ENCODE measurements around the gene RASAL2. TPM values are rescaled to one million over a fixed set of nuclear protein-coding genes. Genes with fewer than 3 reads are reported as not detected.

Gene RASAL2
- total and polyA plus RNA-seq, 11 donors, result 6.2 to 112 (median 39.9) TPM

DNA sequence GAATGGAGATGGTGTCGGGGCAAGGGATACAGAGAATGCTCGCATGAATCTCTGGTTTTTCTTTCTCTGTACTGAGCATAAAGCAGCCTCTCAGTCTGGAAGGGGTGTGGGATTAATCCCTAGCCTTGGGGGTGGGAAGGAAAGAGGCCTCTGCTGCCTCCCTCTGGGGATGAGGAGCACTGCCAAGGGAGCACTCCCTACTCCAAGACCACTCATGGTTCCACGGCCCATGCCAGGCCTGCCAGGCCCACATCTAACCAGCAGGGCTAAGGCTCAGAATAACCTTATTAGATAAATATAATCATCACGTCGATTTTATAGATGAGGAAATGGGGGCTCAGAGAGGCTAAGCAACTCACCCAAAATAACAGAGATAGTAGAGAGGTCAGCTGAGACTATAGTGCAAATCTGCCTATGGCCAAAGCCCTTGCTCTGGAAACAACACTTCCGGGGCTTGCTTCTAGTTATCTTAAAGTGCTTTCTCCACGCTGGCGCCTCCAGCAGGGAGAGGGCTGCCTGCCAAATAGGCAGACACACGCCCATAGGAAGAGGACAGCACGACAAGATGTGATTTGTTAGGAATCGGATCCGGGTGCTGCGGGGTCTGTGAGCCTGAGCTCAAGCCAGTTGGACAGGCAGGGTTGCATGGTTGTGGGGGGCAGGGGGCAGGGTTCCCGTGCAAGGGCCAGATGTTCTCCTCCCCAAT lies 419.5 kb downstream of the RASAL2 start:
- DNase-seq, result peak in 2 of 5 donors; percentile 68 to 76
- Histone ChIP-seq H3K4me3 (no peak overlapping the region), H3K9me3 (no peaks in the 10 kb centered on the region), H3K4me1 (peaks cover 0 to 23% (median 5%) of the 10 kb centered on the region in 12 donors), H3K27me3 (no peaks in the 10 kb centered on the region), H3K36me3 (no peaks in the 10 kb centered on the region), H3K27ac (peak overlapping the region in 1 of 12 donors; percentile 4)
- intact Hi-C loops (cut with DNase I), result no loop called here
- WGBS, 4 donors, result 30 to 66% (median 39%) methylated on average over 11 to 14 of the region's 14 CpGs
- TF ChIP-seq, protein P1, sequence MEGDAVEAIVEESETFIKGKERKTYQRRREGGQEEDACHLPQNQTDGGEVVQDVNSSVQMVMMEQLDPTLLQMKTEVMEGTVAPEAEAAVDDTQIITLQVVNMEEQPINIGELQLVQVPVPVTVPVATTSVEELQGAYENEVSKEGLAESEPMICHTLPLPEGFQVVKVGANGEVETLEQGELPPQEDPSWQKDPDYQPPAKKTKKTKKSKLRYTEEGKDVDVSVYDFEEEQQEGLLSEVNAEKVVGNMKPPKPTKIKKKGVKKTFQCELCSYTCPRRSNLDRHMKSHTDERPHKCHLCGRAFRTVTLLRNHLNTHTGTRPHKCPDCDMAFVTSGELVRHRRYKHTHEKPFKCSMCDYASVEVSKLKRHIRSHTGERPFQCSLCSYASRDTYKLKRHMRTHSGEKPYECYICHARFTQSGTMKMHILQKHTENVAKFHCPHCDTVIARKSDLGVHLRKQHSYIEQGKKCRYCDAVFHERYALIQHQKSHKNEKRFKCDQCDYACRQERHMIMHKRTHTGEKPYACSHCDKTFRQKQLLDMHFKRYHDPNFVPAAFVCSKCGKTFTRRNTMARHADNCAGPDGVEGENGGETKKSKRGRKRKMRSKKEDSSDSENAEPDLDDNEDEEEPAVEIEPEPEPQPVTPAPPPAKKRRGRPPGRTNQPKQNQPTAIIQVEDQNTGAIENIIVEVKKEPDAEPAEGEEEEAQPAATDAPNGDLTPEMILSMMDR (IDR thresholded peaks at IDR 0.05), result peak in 3 of 12 donors; percentile 7 to 14 (median 9)
- no peak for TF ChIP-seq POLR2A (IDR thresholded peaks at IDR 0.05)
- ATAC-seq, result peak; percentile 38 to 72 (median 50)

- no peak overlapping the region for H3K27ac ChIP-seq
- H3K27me3 ChIP-seq, result no peaks in the 10 kb centered on the region
- no peak for TF ChIP-seq POLR2A (IDR thresholded peaks at IDR 0.05)
- TF ChIP-seq, protein P1 (IDR thresholded peaks at IDR 0.05), result no peak
- H3K9me3 ChIP-seq, result no peaks in the 10 kb centered on the region
- no peak for ATAC-seq
- DNase-seq, result no peak
- no peak overlapping the region for H3K4me3 ChIP-seq
- intact Hi-C loops (cut with DNase I), result no loop called here
- WGBS, 4 donors, result 92 to 97% (median 95%) methylated on average over 4 of the region's 4 CpGs
- H3K4me1 ChIP-seq, result peaks cover 0 to 12% (median 5%) of the 10 kb centered on the region in 12 donors
- no peaks in the 10 kb centered on the region for H3K36me3 ChIP-seq
These were observed 422.2 kb downstream of the RASAL2 start for GRCh38 chr1:178516110-178516509.

DNA sequence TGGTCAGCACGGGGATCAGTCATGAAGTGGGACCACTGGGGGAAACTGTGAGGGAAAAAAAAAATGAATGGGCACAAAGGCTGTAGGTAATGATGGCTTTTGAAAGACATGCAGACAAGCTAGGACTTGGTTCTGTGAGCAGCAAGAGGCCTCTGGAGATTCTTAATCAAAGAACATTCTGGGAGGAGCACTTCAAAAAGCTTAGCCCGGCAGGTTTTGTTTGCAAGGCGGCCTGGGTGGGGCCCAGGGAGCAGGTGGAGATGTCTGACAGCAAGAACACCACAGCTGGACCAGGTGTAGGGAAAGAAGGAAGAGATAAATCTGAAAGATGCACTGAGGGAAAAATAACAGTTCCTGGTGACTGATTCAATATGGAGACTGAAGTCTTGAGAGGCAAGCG lies 425.0 kb downstream of the RASAL2 start:
- Histone ChIP-seq H3K4me1 (peaks cover 0 to 3% (median 0%) of the 10 kb centered on the region in 12 donors), H3K27ac (no peak overlapping the region), H3K9me3 (no peaks in the 10 kb centered on the region), H3K27me3 (no peaks in the 10 kb centered on the region), H3K36me3 (no peaks in the 10 kb centered on the region), H3K4me3 (no peak overlapping the region)
- intact Hi-C loops (cut with DNase I), result no loop called here
- WGBS, 4 donors, result 82 to 88% (median 84%) methylated on average over 4 of the region's 4 CpGs
- TF ChIP-seq, protein P1 (IDR thresholded peaks at IDR 0.05), result no peak
- TF ChIP-seq POLR2A (IDR thresholded peaks at IDR 0.05), result no peak
- no peak for ATAC-seq
- DNase-seq, result peak in 1 of 5 donors; percentile 3

DNA sequence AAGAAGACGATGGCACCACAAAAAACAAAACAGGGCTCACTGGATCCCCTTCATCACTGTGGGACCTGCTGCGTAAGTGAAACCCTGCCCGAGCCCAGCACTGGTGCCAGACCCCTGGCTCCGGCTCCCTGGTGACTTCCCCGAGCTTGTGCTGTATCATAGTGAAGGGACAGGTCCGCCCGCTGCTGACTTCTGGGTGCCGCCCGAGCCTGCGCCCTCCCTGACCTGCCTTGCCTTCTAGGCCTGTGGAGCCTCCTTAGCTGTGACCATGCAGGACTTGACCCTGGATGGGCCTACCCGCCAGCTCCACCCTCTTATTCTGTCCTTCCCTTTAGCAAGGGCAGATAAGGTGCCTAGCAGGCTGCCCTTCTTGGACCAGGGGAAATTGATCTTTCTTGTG lies 426.9 kb downstream of the RASAL2 start:
- Histone ChIP-seq H3K27me3 (no peaks in the 10 kb centered on the region), H3K36me3 (no peaks in the 10 kb centered on the region), H3K4me3 (no peak overlapping the region), H3K4me1 (no peaks in the 10 kb centered on the region), H3K9me3 (peaks cover 0 to 8% (median 0%) of the 10 kb centered on the region in 12 donors), H3K27ac (no peak overlapping the region)
- TF ChIP-seq, protein P1 (IDR thresholded peaks at IDR 0.05), result no peak
- no peak for TF ChIP-seq POLR2A (IDR thresholded peaks at IDR 0.05)
- ATAC-seq (no peak), DNase-seq (peak in 1 of 5 donors; percentile 37)
- WGBS, 4 donors, result 95 to 97% (median 96%) methylated on average over 10 to 11 of the region's 11 CpGs
- intact Hi-C loops (cut with DNase I), result no loop called here
